GM18951 (cell line): ENCODE measurements around the gene PLEKHA6.

Source experiments
- POLR2A ChIP-seq: IDR thresholded peaks from 4 replicates; pipeline ENCODE4 v1.6.1; 2011; ENCODE audit warnings: mild to moderate bottlenecking; ENCODE audit not compliant: insufficient read length, insufficient read depth; ENCODE audit errors: extremely low read depth
- in situ Hi-C: fragments of 300-500 bp; cut with MboI; formaldehyde crosslinking; loops from one replicate; pipeline ENCODE4 v1.12.0; 2022; ENCODE audit warnings: low sequenced_read_pairs, mixed read lengths, inconsistent platforms; ENCODE audit not compliant: unreplicated experiment

The PLEKHA6 gene

DNA sequence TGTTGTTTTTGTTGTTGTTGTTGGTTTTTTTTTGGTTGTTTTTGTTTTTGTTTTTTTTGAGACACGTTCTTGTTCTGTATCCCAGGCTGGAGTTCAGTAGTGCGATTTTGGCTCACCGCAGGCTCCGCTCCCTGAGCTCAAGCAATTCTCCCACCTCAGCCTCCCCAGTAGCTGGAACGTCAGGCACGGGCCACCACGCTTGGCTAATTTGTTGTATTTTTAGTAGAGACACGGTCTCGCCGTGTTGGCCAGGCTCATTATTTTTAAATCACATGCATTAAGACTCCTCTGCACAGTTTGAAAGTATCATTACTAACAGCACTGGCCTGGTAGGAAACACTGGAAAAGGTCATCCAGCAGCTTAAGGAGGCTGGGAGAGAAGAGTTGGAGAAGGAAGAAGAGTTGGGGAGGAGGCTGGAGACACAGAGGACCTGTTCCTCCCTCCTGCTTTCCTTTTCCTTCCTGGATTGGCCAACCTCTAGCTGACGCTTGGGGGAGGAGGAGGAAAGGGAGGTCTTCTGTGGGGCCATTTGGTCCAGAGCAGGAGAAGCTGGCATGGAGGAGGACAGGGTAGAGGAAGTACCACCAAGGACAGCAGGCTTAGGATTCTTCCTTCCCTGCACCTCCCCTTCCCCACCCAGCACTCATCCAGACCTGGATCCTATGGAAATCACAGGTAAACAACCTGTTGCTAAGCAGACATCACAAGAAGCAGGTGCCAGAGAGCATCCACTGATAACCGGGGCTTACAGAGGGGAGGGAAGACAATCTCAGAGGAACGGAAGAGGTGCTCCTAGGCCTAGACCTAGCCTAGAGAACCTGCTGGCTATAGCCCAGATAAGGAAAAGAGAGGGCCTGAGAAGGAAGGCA is 74.1 kb downstream of the PLEKHA6 start:
- TF ChIP-seq POLR2A: no peak

DNA sequence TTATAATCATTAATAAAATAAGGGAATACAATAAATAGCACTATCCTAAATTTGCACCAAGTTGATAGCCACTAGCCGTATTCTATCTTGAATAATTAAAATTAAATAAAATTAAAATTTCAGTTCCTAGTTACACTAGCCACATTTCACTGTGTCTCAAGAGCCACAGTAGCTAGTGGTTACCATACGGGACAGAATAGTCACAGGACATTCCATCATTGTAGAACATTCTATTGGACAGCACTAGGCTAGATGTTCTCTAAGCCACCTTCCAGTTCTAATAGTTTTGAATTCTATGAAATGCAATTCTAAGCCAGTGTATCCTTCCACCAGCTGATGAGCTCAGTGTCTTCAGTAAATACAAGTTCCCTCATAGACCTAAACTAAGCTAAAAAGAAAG is 74.8 kb downstream of the PLEKHA6 start:
- TF ChIP-seq POLR2A: no peak
- in situ Hi-C loops: no loop called here

More for the DNA sequence above, 74.1 kb downstream of the PLEKHA6 start:
- in situ Hi-C loops: no loop called here

DNA sequence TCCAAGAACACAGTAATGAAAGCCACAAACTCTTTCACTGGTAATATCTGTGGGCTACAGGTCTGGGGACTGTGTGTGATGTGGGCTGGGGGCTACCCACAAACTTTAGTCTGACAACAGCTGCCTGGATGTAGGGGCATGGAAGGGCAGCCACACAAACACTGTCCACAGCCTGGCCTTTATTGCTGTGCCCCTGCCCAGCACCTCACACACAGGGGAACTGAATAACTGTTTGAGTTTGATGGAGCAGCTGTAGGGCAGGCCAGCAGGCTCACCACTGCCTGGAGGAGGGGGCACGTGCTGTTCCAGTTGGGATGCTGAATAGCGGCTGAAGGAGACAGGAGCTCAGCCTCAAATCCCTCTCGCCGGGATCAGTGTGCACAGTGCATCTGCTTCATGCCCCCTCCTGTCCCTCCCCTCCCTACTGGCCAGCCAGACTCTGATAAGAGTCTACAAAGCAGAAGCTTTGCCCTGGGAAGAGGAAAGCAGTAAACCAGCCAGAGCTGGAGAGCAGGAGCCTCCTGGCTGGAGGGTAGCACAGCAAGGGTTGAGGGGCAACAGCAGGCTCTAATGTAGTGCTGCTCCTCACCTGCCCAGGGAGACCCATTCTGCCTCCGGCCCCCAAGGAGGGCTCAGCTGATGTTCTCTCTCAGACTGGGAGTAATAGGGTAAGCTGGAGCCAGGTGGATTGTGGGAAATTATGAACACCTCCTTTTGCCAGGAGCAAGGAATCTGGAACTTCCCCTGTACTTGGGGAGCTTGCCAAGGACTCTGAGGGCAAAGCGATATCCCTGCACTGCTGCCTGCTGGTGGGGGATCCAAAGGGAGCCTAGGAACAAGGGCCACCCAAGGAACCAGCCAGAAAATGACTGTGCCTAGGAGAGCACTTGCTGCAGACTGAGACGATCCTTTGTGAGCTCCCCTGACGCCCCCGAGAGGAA is 75.7 kb downstream of the PLEKHA6 start:
- in situ Hi-C loops: no loop called here
- TF ChIP-seq POLR2A: no peak

DNA sequence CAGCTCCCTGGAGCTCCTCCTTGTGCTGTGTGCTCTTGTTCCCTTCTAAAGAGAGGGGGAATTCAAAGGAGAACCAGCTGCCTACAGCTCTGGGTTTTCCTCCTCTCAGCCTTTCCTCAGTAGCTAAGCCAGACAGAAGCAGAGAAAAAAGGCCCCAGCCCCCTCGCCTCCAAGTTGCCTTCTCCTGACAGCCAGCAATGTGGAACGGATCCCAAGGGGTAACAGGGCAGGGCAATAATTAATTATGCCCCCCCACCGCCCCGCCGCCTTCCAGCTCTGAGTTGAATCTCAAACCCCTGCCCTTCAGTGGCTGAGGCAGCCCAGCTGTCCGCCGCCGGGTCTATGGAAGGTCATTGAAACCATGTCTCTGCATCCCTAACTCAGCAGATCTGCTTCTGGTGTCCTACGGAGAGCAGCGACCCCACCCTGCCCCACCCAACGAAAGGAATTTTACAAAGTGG is 76.9 kb downstream of the PLEKHA6 start:
- TF ChIP-seq POLR2A: no peak
- in situ Hi-C loops: no loop called here

DNA sequence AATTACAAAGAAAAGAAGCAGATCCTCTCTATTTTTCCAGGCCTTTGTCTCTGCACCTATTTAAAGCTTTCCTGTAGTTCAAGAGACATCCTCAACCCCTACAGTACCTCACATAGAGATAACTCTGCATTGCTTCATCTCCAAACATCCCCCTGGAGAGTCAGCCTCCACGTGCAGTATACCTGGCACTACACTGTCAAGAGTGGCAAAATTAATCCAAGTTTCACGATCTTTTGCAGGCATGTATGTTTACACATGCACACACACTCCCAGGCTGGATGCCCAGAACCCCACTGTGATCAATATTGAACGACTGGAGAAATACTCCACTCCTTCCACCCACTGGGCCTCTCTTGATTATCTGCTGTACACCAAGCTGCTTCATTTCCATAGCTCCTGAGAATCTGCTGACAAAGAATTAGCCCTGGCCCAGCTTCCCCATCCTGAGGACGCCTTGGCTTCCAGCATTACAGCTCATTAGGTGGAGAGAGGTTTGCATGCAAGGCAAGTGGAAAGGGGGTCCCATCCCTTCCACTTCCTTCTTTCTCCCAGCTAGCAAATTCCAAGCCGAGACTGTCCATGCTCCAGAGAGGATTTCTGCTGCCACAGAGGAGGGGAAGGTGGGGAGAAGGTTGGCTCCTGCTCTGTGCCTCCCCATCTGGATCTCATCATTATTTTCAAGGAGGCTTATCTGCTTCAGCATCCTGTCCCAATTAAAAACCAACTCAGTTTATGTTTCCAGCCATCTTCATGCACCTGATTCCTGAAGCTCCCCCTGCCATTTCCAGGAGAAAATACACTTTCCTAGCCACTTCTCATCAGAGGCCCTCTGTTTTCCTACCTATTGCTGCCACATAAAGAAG is 79.4 kb downstream of the PLEKHA6 start:
- TF ChIP-seq POLR2A: no peak
- in situ Hi-C loops: no loop called here

DNA sequence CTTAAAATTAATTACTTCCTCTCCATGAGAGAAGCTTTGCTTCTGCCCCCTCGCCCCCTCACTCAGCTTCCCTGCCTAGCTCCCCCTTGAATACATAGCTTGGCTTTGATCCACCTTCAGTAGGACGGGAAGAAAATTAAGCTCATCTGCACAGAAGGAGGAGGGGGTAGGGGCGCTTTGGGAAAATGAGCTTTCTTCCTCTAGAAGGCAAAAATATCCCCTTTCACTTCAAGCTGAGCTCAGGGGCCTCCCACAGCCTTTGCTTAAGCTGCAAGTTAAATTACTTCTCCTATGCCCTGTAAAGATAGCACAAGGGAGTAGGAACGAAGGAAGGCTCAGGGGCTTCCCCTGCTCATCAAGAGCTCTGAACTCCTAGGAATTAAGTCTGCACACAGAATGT is 80.8 kb downstream of the PLEKHA6 start:
- TF ChIP-seq POLR2A: no peak
- in situ Hi-C loops: no loop called here

DNA sequence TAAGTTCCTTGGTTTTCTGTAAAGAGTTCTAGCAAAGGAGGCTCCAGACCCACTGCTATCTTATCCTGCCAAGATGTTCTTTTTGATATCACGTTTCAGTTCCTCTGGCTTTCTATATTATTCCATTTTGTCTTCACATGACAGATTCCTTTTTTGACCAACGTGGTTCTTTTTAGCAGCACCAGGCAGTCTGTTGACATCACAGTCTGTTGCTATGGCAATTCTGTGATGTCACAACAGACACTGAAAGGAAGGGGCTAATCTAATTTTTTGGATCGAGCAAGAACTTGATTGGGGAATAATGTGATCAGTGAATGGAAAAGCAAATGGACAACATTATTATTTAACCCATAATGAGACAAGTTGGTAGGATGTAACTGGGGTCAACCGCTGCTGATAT is 81.5 kb downstream of the PLEKHA6 start:
- TF ChIP-seq POLR2A: no peak
- in situ Hi-C loops: no loop called here

DNA sequence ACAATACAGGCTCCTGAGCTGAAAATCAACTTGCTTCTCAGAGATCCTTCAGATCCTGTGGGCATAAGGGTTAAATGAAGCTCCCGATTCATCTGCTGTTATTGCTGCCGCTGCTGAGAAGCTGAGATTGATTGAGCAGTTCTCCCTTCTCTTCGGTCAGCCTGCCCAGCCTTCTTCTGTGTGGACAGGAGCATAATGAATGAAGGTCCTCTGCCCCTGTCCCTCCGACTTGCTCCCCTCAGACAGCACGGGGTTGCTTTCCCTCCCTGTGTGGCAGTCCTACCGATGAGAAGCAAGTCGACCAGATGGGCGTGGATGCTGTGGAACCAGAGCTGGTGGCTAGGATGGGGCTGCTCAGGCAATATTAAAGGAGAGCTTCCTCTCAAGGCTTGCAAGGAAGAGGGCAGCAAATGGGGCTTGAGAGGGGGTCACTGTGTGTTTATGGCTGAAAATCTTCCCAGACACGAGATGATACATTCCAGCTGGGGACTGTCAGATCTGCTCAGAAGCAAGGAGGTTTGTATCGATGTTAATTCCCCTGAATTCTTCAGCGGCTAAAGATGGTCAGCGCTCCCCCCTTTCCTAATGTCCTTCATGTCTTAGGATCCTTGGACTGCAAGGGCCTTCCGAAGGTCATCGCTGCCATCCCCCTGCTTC is 82.0 kb downstream of the PLEKHA6 start:
- in situ Hi-C loops: no loop called here
- no peak for TF ChIP-seq POLR2A

DNA sequence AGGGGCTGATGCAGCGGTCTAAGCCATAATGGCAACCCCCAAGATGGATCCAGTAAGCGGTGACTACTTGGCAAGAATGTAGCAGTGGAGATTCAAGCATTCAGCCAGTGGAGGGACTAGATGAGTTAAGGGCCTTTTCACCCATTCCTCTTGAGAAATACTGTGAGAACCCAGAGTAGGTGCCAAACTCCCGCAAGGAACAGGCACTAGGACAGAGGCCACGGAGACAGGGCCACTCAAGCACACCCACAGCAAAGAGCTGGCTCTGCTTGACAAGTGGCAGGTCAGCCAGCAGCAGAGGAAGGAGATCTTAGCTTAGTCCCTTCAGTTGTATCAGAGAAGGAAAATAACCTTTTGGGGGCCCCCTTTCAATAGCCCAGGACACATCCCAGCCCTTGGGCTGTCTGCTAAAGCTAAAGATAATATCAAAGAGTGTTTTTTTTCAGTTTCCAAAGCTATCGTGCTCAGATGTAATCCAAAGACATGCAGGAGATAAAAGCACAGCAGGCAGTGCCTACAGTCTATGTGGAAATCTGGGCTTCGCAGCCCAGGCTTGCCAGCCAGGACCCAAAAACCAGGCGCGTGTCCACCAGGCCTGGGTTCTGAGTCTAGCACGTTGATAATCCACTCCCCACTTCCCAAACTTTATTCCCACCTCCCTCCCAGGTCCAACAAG is 83.9 kb downstream of the PLEKHA6 start:
- in situ Hi-C loops: no loop called here
- no peak for TF ChIP-seq POLR2A

DNA sequence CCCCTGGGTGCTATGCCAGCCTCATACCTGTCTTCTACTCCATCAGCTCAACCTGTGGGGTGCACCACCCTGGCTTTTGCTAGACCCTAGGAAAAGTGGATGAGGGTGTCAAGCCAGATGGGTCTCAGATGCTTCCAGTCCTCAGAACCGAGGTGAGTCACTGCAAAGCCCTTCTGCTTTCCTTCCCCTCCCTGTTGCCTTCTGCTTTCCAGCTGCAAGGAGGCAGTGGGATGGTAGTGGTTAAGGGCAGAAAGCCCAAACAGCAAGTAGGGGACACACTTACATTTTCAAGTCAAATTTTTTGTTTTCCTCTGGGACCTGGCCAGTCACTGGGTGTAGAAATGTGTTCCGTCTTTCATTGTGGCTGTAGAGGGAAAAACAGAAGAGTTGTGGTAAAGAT is 85.3 kb downstream of the PLEKHA6 start:
- in situ Hi-C loops: no loop called here
- no peak for TF ChIP-seq POLR2A

DNA sequence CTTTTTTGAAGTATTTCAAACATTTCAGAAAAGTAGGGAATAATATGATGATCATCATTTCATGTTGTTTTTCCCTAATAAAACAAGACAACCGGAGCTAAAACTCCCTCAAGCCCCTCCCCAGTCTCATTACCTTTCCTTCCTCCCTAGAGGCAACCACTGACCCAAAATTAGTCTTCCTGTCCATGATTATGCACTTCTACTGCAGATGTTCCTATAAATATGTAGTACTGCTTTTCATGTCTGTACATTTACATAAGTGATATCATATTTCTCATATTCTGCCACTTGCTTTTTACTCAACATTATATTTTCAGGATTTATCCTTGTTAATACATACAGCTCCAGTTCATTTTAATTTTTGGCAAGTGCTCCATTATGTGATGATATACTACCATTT is 87.2 kb downstream of the PLEKHA6 start:
- in situ Hi-C loops: no loop called here
- TF ChIP-seq POLR2A: no peak

DNA sequence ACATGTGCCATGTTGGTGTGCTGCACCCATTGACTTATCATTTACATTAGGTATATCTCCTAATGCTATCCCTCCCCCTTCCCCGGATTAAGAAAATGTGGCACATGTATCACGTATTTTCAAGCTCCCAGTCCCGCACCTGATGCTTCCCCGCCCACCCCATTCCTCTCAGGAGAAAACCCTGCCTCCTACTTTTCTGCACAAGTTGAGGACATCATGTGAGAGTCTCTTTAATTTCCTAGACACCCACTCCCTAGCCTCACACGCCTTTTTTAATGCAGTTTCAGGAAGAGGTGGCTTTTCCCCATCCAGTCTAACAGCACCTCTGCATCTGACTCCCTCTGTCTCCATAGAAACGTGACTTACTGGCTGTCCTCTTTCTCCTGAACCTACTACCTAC is 87.8 kb downstream of the PLEKHA6 start:
- in situ Hi-C loops: no loop called here
- TF ChIP-seq POLR2A: no peak
